ENCODE data around the gene LSM7. TPM values are rescaled to one million over a fixed set of nuclear protein-coding genes. Genes with fewer than 3 reads are reported as not detected.
A peak's percentile ranks its signal among the peaks of the same experiment; 100 is the strongest.

The LSM7 gene
- polyA plus RNA-seq, 1 experiment: 165 TPM

DNA sequence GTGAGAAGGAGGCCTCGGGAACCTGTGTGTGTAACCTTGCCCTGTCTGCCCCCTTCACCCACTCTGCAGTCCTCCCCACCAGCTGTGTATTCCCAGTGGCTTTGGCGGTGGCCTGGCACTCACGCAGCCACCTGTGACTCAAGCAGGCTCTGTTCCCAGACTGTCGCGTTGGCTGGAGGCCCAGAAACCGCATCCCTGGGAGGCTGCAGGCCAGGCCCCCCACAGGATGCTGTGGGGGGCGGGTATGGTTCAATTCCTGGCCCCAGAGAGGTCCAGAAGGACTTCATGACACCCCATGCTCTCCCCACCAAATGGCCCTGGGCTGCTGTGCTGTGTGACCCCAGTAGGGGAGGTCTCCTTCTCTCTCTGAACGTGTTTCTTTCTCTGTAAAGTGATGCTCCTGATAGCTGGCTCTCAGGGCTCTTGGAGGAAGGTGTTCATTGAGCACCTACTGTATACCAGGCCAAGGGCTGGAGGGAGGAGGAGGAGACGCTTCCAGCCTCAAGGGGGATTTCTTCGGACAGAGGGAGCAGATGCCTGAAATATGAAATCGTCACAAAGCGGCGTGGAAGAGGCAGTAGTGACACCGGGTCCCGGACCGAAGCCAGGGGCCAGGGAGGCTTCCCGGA is 18.5 kb downstream of the LSM7 start:
- TF ChIP-seq CTCF (IDR thresholded peaks at IDR 0.05; ENCODE audit: insufficient read depth, low read depth, low read length): no peak
- POLR2A ChIA-PET: no interaction called here
- Histone ChIP-seq H3K4me3 (ENCODE audit: low read depth, low read length) (no peak overlapping the region), H3K36me3 (ENCODE audit: control insufficient read depth, insufficient read depth, low read length) (no peaks in the 10 kb centered on the region), H3K27me3 (ENCODE audit: control insufficient read depth, insufficient read depth, low read length) (peaks cover 12% of the 10 kb centered on the region)
- CTCF ChIA-PET: interaction anchor here (1.4 to 2.5 kb wide), 2 partner anchors 10 to 36 kb away, joined by 4 to 5 read pairs; no protein-coding TSS in a partner anchor
- no peak for DNase-seq (ENCODE audit: low read depth)

DNA sequence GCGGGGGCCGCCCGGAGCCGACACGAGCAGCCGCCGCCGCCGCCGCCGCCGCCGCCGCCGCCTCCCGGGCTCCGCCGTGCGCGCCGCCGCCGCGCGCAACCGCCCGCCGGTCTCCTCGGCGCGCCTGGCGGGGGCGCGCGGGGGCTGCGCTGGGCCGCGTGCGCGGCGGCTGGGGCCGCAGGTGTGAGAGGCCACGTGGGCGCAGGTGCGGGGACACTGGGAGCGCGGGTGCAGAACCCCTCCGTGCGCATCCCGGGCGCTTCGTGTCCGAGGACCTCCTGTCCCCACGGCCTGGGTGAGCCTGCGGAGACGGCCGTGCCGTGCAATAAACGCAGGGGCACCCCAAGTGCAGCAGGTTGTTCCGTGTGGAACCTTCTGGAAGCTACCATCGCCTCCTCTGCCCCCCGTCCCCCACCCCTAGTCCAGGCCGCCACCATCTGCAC is 20.3 kb downstream of the LSM7 start, which contains the start of gene LINGO3:
LINGO3 (minus strand) TSS at position 41 of the 443 bp plus-strand sequence. CDS start 16,378 bp downstream, outside the sequence.
- H3K4me3 ChIP-seq (ENCODE audit: low read depth, low read length): peak within 1 kb of the TSS; percentile 21
- POLR2A ChIA-PET: no interaction called here
- no peak for DNase-seq (ENCODE audit: low read depth)
- H3K27me3 ChIP-seq (ENCODE audit: control insufficient read depth, insufficient read depth, low read length): peaks cover 12% of the 10 kb centered on the region
- CTCF ChIA-PET: interaction anchor here (2.5 kb wide), 1 partner anchor 34 kb away, joined by 5 read pairs; no protein-coding TSS in a partner anchor
- no peaks in the 10 kb centered on the region for H3K36me3 ChIP-seq (ENCODE audit: control insufficient read depth, insufficient read depth, low read length)
- no peak for TF ChIP-seq CTCF (IDR thresholded peaks at IDR 0.05; ENCODE audit: insufficient read depth, low read depth, low read length)

- CTCF ChIA-PET: interaction anchor here (0.9 kb wide), 1 partner anchor 8 kb away, joined by 3 read pairs; no protein-coding TSS in a partner anchor
- no peak for DNase-seq (ENCODE audit: low read depth)
- H3K4me3 ChIP-seq (ENCODE audit: low read depth, low read length): no peak overlapping the region
- no peak for TF ChIP-seq CTCF (IDR thresholded peaks at IDR 0.05; ENCODE audit: insufficient read depth, low read depth, low read length)
- H3K27me3 ChIP-seq (ENCODE audit: control insufficient read depth, insufficient read depth, low read length): peaks cover 12% of the 10 kb centered on the region
- POLR2A ChIA-PET: no interaction called here
- H3K36me3 ChIP-seq (ENCODE audit: control insufficient read depth, insufficient read depth, low read length): no peaks in the 10 kb centered on the region
These were observed 20.8 kb downstream of the LSM7 start for GRCh38 chr19:2307518-2308012.

DNA sequence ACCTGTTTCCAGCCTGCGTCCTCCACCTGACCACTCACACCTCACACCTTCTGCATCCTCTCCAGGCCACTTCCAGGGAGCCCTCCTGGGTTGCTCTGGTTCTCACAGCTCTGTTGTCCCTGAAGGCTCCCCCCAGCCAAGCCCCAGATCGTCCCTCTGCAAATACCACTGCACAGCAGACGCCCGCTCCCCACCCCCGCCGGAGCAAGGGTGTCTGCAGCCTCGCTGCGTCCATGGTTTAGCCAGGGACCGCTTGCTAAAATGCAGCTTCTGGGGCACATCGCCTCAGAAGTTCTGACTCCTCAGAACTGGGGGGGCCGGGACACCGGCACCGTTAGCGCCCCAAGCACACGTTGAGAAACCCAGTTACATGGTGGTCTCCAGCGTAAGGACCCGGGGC is 21.4 kb downstream of the LSM7 start:
- H3K36me3 ChIP-seq (ENCODE audit: control insufficient read depth, insufficient read depth, low read length): no peaks in the 10 kb centered on the region
- no peak overlapping the region for H3K4me3 ChIP-seq (ENCODE audit: low read depth, low read length)
- TF ChIP-seq CTCF (IDR thresholded peaks at IDR 0.05; ENCODE audit: insufficient read depth, low read depth, low read length): no peak
- POLR2A ChIA-PET: no interaction called here
- CTCF ChIA-PET: interaction anchor here (0.9 kb wide), 1 partner anchor 9 kb away, joined by 3 read pairs; no protein-coding TSS in a partner anchor
- DNase-seq (ENCODE audit: low read depth): no peak
- H3K27me3 ChIP-seq (ENCODE audit: control insufficient read depth, insufficient read depth, low read length): peaks cover 8% of the 10 kb centered on the region

DNA sequence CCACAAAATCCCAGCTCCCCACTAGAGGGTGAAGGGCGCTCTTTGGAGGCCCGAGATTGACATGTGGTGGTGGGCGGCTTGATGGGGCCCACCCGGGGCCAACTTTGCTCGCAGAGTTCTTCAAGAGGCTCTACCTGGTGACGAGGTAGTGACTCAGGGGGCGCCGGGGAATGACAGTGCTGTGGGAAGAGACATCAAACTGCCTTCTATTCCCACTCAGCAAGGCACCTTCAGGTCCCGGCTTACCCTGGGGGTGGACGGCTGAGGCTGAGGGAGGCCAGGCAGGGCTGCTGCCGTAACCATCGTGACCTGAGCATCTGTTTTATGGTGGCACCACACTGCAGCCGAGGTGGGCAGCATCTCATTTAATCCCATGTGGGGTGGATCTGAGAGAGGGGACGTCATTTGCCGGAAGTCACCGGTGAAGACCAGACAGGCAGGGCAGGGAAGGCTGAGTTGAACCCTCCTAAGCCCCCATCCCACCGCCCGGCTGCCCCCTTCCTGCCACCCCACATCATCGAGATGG is 22.0 kb downstream of the LSM7 start:
- ChIA-PET POLR2A (no interaction called here), CTCF (interaction anchor here (0.9 kb wide), 2 partner anchors 9 to 31 kb away, joined by 3 read pairs; no protein-coding TSS in a partner anchor)
- Histone ChIP-seq H3K36me3 (ENCODE audit: control insufficient read depth, insufficient read depth, low read length) (no peaks in the 10 kb centered on the region), H3K27me3 (ENCODE audit: control insufficient read depth, insufficient read depth, low read length) (peaks cover 8% of the 10 kb centered on the region), H3K4me3 (ENCODE audit: low read depth, low read length) (no peak overlapping the region)
- TF ChIP-seq CTCF (IDR thresholded peaks at IDR 0.05; ENCODE audit: insufficient read depth, low read depth, low read length): no peak
- no peak for DNase-seq (ENCODE audit: low read depth)
